ENCODE results near the gene NSUN6. TPM values are rescaled to one million over a fixed set of nuclear protein-coding genes. Genes with fewer than 3 reads are reported as not detected.

Gene NSUN6
- total and polyA plus RNA-seq, 2 experiments from 2014 or later = 4.1 to 5.4 TPM

GRCh38 chr10:18539335-18539734 lies 112.1 kb downstream of the NSUN6 start:
- WGBS, 2 experiments (ENCODE audit: low coverage in 1 of 2, low lambda C conversion rate in 2 of 2, missing lambda C conversion rate in 2 of 2) = 92 to 94% methylated on average over 21 to 22 of the region's 22 CpGs
- Histone ChIP-seq H2AFZ (no peak overlapping the region), H3K9me2 (ENCODE audit: insufficient read depth) (no peaks in the 10 kb centered on the region), H3K4me1 (ENCODE audit: insufficient read depth) (no peaks in the 10 kb centered on the region), H4K20me1 (ENCODE audit: insufficient read depth) (no peaks in the 10 kb centered on the region), H3K4me3 (no peak overlapping the region), H3K27me3 (replicated peaks; ENCODE audit: insufficient read depth) (no peaks in the 10 kb centered on the region), H3K36me3 (ENCODE audit: low read depth) (peaks cover 3% of the 10 kb centered on the region; the same call in 1 of the 2 replicates), H3K4me2 (ENCODE audit: unreplicated experiment) (no peak overlapping the region), H3K79me2 (ENCODE audit: insufficient read depth) (no peaks in the 10 kb centered on the region), H3K27ac (no peak overlapping the region), H3K9me3 (ENCODE audit: low read depth) (no peaks in the 10 kb centered on the region), H3K9ac (no peak overlapping the region), H3F3A (ENCODE audit: insufficient read depth) (no peaks in the 10 kb centered on the region)
- DNase-seq = no peak
- in situ Hi-C loops (cut with MboI) = no loop called here
- TF ChIP-seq EZH2phosphoT487 (IDR thresholded peaks at IDR 0.05; ENCODE audit: insufficient read depth, low read depth) (no peak), EZH2 (IDR thresholded peaks at IDR 0.05; ENCODE audit: insufficient read depth, poor library complexity, severe bottlenecking) (no peak)

GRCh38 chr10:18533896-18534295 lies 117.5 kb downstream of the NSUN6 start:
- no peak for DNase-seq
- no peaks in the 10 kb centered on the region for H3K9me3 ChIP-seq (ENCODE audit: low read depth)
- no peaks in the 10 kb centered on the region for H3K36me3 ChIP-seq (ENCODE audit: low read depth)
- no peak overlapping the region for H3K4me3 ChIP-seq
- H3K27me3 ChIP-seq (replicated peaks; ENCODE audit: insufficient read depth) = no peaks in the 10 kb centered on the region
- H3K79me2 ChIP-seq (ENCODE audit: insufficient read depth) = no peaks in the 10 kb centered on the region
- H3K9ac ChIP-seq = no peak overlapping the region
- in situ Hi-C loops (cut with MboI) = no loop called here
- no peak overlapping the region for H2AFZ ChIP-seq
- H4K20me1 ChIP-seq (ENCODE audit: insufficient read depth) = no peaks in the 10 kb centered on the region
- TF ChIP-seq EZH2 (IDR thresholded peaks at IDR 0.05; ENCODE audit: insufficient read depth, poor library complexity, severe bottlenecking) (no peak), EZH2phosphoT487 (IDR thresholded peaks at IDR 0.05; ENCODE audit: insufficient read depth, low read depth) (no peak)
- WGBS, 2 experiments (ENCODE audit: low coverage in 1 of 2, low lambda C conversion rate in 2 of 2, missing lambda C conversion rate in 2 of 2) = 97 to 100% methylated on average over 5 of the region's 5 CpGs
- H3K4me1 ChIP-seq (ENCODE audit: insufficient read depth) = no peaks in the 10 kb centered on the region
- H3K9me2 ChIP-seq (ENCODE audit: insufficient read depth) = no peaks in the 10 kb centered on the region
- no peaks in the 10 kb centered on the region for H3F3A ChIP-seq (ENCODE audit: insufficient read depth)
- no peak overlapping the region for H3K4me2 ChIP-seq (ENCODE audit: unreplicated experiment)
- H3K27ac ChIP-seq = no peak overlapping the region

- Histone ChIP-seq H2AFZ (no peak overlapping the region), H3K27ac (no peak overlapping the region), H3K4me1 (ENCODE audit: insufficient read depth) (no peaks in the 10 kb centered on the region), H3K9me3 (ENCODE audit: low read depth) (no peaks in the 10 kb centered on the region), H3K9me2 (ENCODE audit: insufficient read depth) (no peaks in the 10 kb centered on the region), H3K36me3 (ENCODE audit: low read depth) (no peaks in the 10 kb centered on the region), H3F3A (ENCODE audit: insufficient read depth) (no peaks in the 10 kb centered on the region), H3K9ac (no peak overlapping the region), H3K4me2 (ENCODE audit: unreplicated experiment) (no peak overlapping the region), H3K27me3 (replicated peaks; ENCODE audit: insufficient read depth) (no peaks in the 10 kb centered on the region), H3K79me2 (ENCODE audit: insufficient read depth) (no peaks in the 10 kb centered on the region), H3K4me3 (no peak overlapping the region), H4K20me1 (ENCODE audit: insufficient read depth) (no peaks in the 10 kb centered on the region)
- 85 to 88% methylated on average over 7 of the region's 7 CpGs for WGBS, 2 experiments (ENCODE audit: low coverage in 1 of 2, low lambda C conversion rate in 2 of 2, missing lambda C conversion rate in 2 of 2)
- no peak for DNase-seq
- TF ChIP-seq EZH2 (IDR thresholded peaks at IDR 0.05; ENCODE audit: insufficient read depth, poor library complexity, severe bottlenecking) = no peak
- TF ChIP-seq EZH2phosphoT487 (IDR thresholded peaks at IDR 0.05; ENCODE audit: insufficient read depth, low read depth) = no peak
- in situ Hi-C loops (cut with MboI) = no loop called here
These were observed 118.4 kb downstream of the NSUN6 start for GRCh38 chr10:18532881-18533535.

- no peaks in the 10 kb centered on the region for H3K27me3 ChIP-seq (replicated peaks; ENCODE audit: insufficient read depth)
- H3K79me2 ChIP-seq (ENCODE audit: insufficient read depth) = no peaks in the 10 kb centered on the region
- in situ Hi-C loops (cut with MboI) = loop anchor here (10.0 kb wide), 1 partner anchor 67 kb away; no protein-coding TSS in a partner anchor
- H3K27ac ChIP-seq = no peak overlapping the region
- no peaks in the 10 kb centered on the region for H3K9me3 ChIP-seq (ENCODE audit: low read depth)
- no peaks in the 10 kb centered on the region for H4K20me1 ChIP-seq (ENCODE audit: insufficient read depth)
- 0 out of 2 replicates have a peak, but pooled peaks cover under 1% of the 10 kb centered on the region for H3F3A ChIP-seq (ENCODE audit: insufficient read depth)
- no peak overlapping the region for H3K9ac ChIP-seq
- H2AFZ ChIP-seq = no peak overlapping the region
- no peak for TF ChIP-seq EZH2 (IDR thresholded peaks at IDR 0.05; ENCODE audit: insufficient read depth, poor library complexity, severe bottlenecking)
- TF ChIP-seq EZH2phosphoT487 (IDR thresholded peaks at IDR 0.05; ENCODE audit: insufficient read depth, low read depth) = no peak
- WGBS, 2 experiments (ENCODE audit: low coverage in 1 of 2, low lambda C conversion rate in 2 of 2, missing lambda C conversion rate in 2 of 2) = 97 to 98% methylated on average over 3 of the region's 3 CpGs
- H3K36me3 ChIP-seq (ENCODE audit: low read depth) = no peaks in the 10 kb centered on the region
- H3K9me2 ChIP-seq (ENCODE audit: insufficient read depth) = no peaks in the 10 kb centered on the region
- peaks cover 5% of the 10 kb centered on the region; the same call in 1 of the 2 replicates for H3K4me1 ChIP-seq (ENCODE audit: insufficient read depth)
- DNase-seq = no peak
- H3K4me3 ChIP-seq = no peak overlapping the region
- H3K4me2 ChIP-seq (ENCODE audit: unreplicated experiment) = no peak overlapping the region
These were observed 123.1 kb downstream of the NSUN6 start for GRCh38 chr10:18528292-18528691.
